ENCODE data around the gene PITPNM1.
"Not testable (repeated sequence)": the region's sequence is repeated elsewhere in the genome, so short reads cannot be mapped to it uniquely, and the experiment has no call there.

PITPNM1 gene

GRCh38 chr11:67504950-67505581 is at the start of gene PITPNM1:
PITPNM1 (minus strand) TSS chr11:67505363; CDS start chr11:67504180, 1,183 bp downstream.
- DNase-seq: peak; percentile 19

GRCh38 chr11:67551697-67552096 is 46.5 kb upstream of the PITPNM1 start:
- not testable (repeated sequence) for DNase-seq

- no peak for DNase-seq
These were observed 46.0 kb upstream of the PITPNM1 start for GRCh38 chr11:67551127-67551526.

- DNase-seq: no peak
These were observed 43.5 kb upstream of the PITPNM1 start for GRCh38 chr11:67548555-67549110.

GRCh38 chr11:67548112-67548511 is 42.9 kb upstream of the PITPNM1 start:
- DNase-seq: not testable (repeated sequence)

- DNase-seq: peak; percentile 12
These were observed 40.1 kb upstream of the PITPNM1 start for GRCh38 chr11:67545280-67545679.

- DNase-seq: no peak
These were observed 39.6 kb upstream of the PITPNM1 start for GRCh38 chr11:67544616-67545242.

- DNase-seq: no peak
These were observed 38.4 kb upstream of the PITPNM1 start for GRCh38 chr11:67543585-67543984.

GRCh38 chr11:67542971-67543370 is 37.8 kb upstream of the PITPNM1 start:
- DNase-seq: no peak

- no peak for DNase-seq
These were observed 37.0 kb upstream of the PITPNM1 start for GRCh38 chr11:67542169-67542568.

- no peak for DNase-seq
These were observed 36.0 kb upstream of the PITPNM1 start for GRCh38 chr11:67541198-67541597.

- DNase-seq: no peak
These were observed 34.4 kb upstream of the PITPNM1 start for GRCh38 chr11:67539550-67539949.

GRCh38 chr11:67538823-67539505 is 33.8 kb upstream of the PITPNM1 start:
- no peak for DNase-seq

GRCh38 chr11:67538306-67538705 is 33.1 kb upstream of the PITPNM1 start:
- no peak for DNase-seq

GRCh38 chr11:67535561-67535960 is 30.4 kb upstream of the PITPNM1 start:
- DNase-seq: no peak

- no peak for DNase-seq
These were observed 29.0 kb upstream of the PITPNM1 start for GRCh38 chr11:67534070-67534679.

- no peak for DNase-seq
These were observed 27.7 kb upstream of the PITPNM1 start for GRCh38 chr11:67532889-67533288.

GRCh38 chr11:67530282-67530592 is 25.1 kb upstream of the PITPNM1 start:
- DNase-seq: no peak

GRCh38 chr11:67528376-67528775 is 23.2 kb upstream of the PITPNM1 start:
- no peak for DNase-seq

GRCh38 chr11:67525275-67525976 is 20.3 kb upstream of the PITPNM1 start:
- no peak for DNase-seq

GRCh38 chr11:67524480-67524808 is 19.3 kb upstream of the PITPNM1 start:
- no peak for DNase-seq

GRCh38 chr11:67523556-67524479 is 18.7 kb upstream of the PITPNM1 start:
- DNase-seq: no peak
